DND-41 (cell line): Measurements from ENCODE around the gene CATSPER3.

Experiments
- ATAC-seq: fragments of 200-7000 bp; cut with Tn5 transposase; 3 replicates; pipeline ENCODE4 v1.9.1; 2021; ENCODE audit warnings: low read depth; ENCODE audit not compliant: insufficient read depth
- DNase-seq: peaks from one replicate; pipeline ENCODE4 v3.0.0-alpha.2; 2020
- H2AFZ ChIP-seq: 2 replicates; pipeline ENCODE4 v1.6.0; 2012; ENCODE audit warnings: low read depth, low read length
- H3K27ac ChIP-seq: 2 replicates; pipeline ENCODE4 v1.5.1; 2012; ENCODE audit warnings: low read length, inconsistent platforms
- H3K27me3 ChIP-seq: fragments of 200-600 bp; sonication (generic); 2 replicates; pipeline ENCODE4 v1.6.0; 2012; ENCODE audit warnings: low read length, mild to moderate bottlenecking, inconsistent platforms; ENCODE audit not compliant: insufficient read depth, poor library complexity
- H3K36me3 ChIP-seq: 2 replicates; pipeline ENCODE4 v1.5.1; 2012; ENCODE audit warnings: low read length, inconsistent platforms; ENCODE audit not compliant: insufficient read depth
- H3K4me1 ChIP-seq: 2 replicates; pipeline ENCODE4 v1.5.1; 2012; ENCODE audit warnings: mild to moderate bottlenecking, low read length; ENCODE audit not compliant: insufficient read depth
- H3K4me2 ChIP-seq: 2 replicates; pipeline ENCODE4 v1.6.0; 2012; ENCODE audit warnings: mild to moderate bottlenecking, moderate library complexity, low read length, inconsistent platforms; ENCODE audit not compliant: insufficient read depth
- H3K4me3 ChIP-seq, 2 experiments: fragments of 200-600 bp in 1 of 2; shearing (Covaris generic) in 1 of 2; 2 replicates each; pipeline ENCODE4 v1.5.1; 2012 to 2016; ENCODE audit warnings: inconsistent platforms in 2 of 2, low read length in 2 of 2, mild to moderate bottlenecking in 2 of 2, low read depth in 1 of 2, moderate library complexity in 1 of 2
- H3K79me2 ChIP-seq: 2 replicates; pipeline ENCODE4 v1.6.0; 2012; ENCODE audit warnings: low read length, inconsistent platforms; ENCODE audit not compliant: insufficient read depth
- H3K9ac ChIP-seq: 2 replicates; pipeline ENCODE4 v1.6.0; 2012; ENCODE audit warnings: low read depth, mild to moderate bottlenecking, inconsistent platforms, low read length, moderate library complexity
- H3K9me3 ChIP-seq: 2 replicates; pipeline ENCODE4 v1.5.1; 2012; ENCODE audit warnings: low read length, moderate library complexity, mild to moderate bottlenecking, inconsistent platforms; ENCODE audit not compliant: insufficient read depth, severe bottlenecking
- H4K20me1 ChIP-seq: 2 replicates; pipeline ENCODE4 v1.6.0; 2012; ENCODE audit warnings: low read length; ENCODE audit not compliant: insufficient read depth
- CTCF ChIP-seq: IDR thresholded peaks from 2 replicates; pipeline ENCODE4 v1.5.1; 2012; ENCODE audit warnings: borderline replicate concordance, low read length, moderate library complexity, mild to moderate bottlenecking; ENCODE audit not compliant: poor library complexity, severe bottlenecking; ENCODE audit errors: extremely low read depth
- EZH2 ChIP-seq: IDR thresholded peaks from 3 replicates; pipeline ENCODE4 v1.6.1; 2012; ENCODE audit warnings: borderline replicate concordance, low read depth, mild to moderate bottlenecking, moderate library complexity, low read length, inconsistent platforms; ENCODE audit not compliant: severe bottlenecking

Gene CATSPER3

GRCh38 chr5:135024956-135025729 is 57.4 kb downstream of the CATSPER3 start:
- H3K36me3 ChIP-seq: peaks cover 27% of the 10 kb centered on the region
- DNase-seq: no peak
- no peaks in the 10 kb centered on the region for H3K27me3 ChIP-seq

GRCh38 chr5:135025730-135026644 is 58.3 kb downstream of the CATSPER3 start:
- no peak for TF ChIP-seq CTCF
- no peak for TF ChIP-seq EZH2
- Histone ChIP-seq H3K27ac (no peak overlapping the region), H3K4me2 (no peak overlapping the region), H2AFZ (no peak overlapping the region), H3K27me3 (no peaks in the 10 kb centered on the region), H3K4me1 (0 out of 2 replicates have a peak, but pooled peaks cover under 1% of the 10 kb centered on the region), H3K9ac (no peak overlapping the region), H3K36me3 (peaks cover 33% of the 10 kb centered on the region), H4K20me1 (peaks cover 18% of the 10 kb centered on the region), H3K79me2 (peaks cover 7% of the 10 kb centered on the region), H3K9me3 (no peaks in the 10 kb centered on the region), H3K4me3 (no peak overlapping the region)
- ATAC-seq (no peak), DNase-seq (no peak)

More at GRCh38 chr5:135024956-135025729, 57.4 kb downstream of the CATSPER3 start:
- Histone ChIP-seq H2AFZ (no peak overlapping the region), H3K4me1 (no peaks in the 10 kb centered on the region), H3K9ac (no peak overlapping the region), H4K20me1 (peaks cover 15% of the 10 kb centered on the region), H3K79me2 (peaks cover 2% of the 10 kb centered on the region; the same call in 1 of the 2 replicates), H3K4me3 (no peak overlapping the region), H3K27ac (no peak overlapping the region), H3K9me3 (no peaks in the 10 kb centered on the region), H3K4me2 (no peak overlapping the region)
- TF ChIP-seq EZH2 (no peak), CTCF (no peak)
- ATAC-seq: no peak

GRCh38 chr5:135026645-135027265 is 59.0 kb downstream of the CATSPER3 start:
- peaks cover 35% of the 10 kb centered on the region for H3K36me3 ChIP-seq
- no peak overlapping the region for H3K4me3 ChIP-seq
- H3K27me3 ChIP-seq: no peaks in the 10 kb centered on the region
- no peak overlapping the region for H3K9ac ChIP-seq
- no peaks in the 10 kb centered on the region for H3K9me3 ChIP-seq
- H4K20me1 ChIP-seq: peaks cover 20% of the 10 kb centered on the region
- H3K4me2 ChIP-seq: no peak overlapping the region
- no peak; the same call in 2 of the 3 replicates for ATAC-seq
- H3K79me2 ChIP-seq: peaks cover 12% of the 10 kb centered on the region
- no peak overlapping the region for H2AFZ ChIP-seq
- no peak for DNase-seq
- no peak for TF ChIP-seq EZH2
- TF ChIP-seq CTCF: no peak
- H3K27ac ChIP-seq: no peak overlapping the region
- peaks cover 7% of the 10 kb centered on the region for H3K4me1 ChIP-seq
